A673 (cell line): Measurements from ENCODE around the gene TIMM29.

Source experiments
- CTCF ChIP-seq: fragments of 300-800, 200-600 bp; sonication (generic); conservative IDR thresholded peaks from 2 replicates; pipeline ENCODE4 v1.5.1; 2017; ENCODE audit warnings: low read depth, mild to moderate bottlenecking, antibody characterized with exemption, low read length, moderate library complexity, mixed read lengths
- EZH2 ChIP-seq: fragments of 200-600 bp; sonication (generic); IDR thresholded peaks from 2 replicates; pipeline ENCODE4 v1.6.1; 2017; ENCODE audit warnings: borderline replicate concordance, low read depth, mild to moderate bottlenecking, mixed read lengths, antibody characterized with exemption, low read length; ENCODE audit not compliant: poor library complexity, severe bottlenecking

DNA sequence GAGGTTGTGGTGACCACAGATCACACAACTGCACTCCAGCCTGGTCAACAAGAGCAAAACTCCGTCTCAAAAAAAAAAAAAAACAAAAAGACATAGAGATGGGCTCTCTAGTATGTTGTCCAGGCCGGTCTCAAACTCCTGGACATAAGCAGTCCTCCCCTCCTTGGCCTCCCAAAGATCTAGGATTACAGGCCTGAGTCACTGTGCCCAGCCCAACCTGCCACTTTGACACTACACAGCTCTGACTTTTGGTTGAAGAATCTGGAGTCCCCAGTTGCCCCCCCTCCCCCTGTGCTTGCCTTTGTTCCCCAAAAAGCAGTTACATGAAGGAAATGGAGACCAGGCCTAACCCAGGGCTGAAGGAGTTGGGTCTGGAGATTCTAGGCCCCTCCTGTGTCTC lies 44.3 kb upstream of the TIMM29 start:
- no peak for TF ChIP-seq CTCF
- no peak for TF ChIP-seq EZH2
